Measurements from ENCODE around the gene RPF1.
"Not testable (repeated sequence)": the region's sequence is repeated elsewhere in the genome, so short reads cannot be mapped to it uniquely, and the experiment has no call there.

The RPF1 gene

DNA sequence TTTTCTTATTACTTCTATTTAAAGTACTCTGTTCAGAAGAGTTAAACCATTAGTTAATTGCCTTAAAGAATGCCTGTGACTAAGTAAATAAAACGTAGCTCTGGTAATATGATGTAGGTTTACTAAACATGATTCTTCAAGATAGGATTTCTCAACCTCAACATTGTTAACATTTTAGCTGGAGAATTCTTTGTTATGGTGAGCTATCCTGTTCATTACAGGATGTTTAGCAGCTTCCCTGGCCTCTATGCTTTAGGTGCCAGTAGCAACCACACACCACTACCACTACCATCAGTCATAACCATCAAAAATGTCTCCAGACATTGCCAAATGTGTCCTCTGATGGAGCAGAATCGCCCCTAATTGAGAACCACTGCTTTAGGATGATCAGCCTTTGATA, 10.7 kb downstream of the RPF1 start:
- in situ Hi-C loops (cut with HindIII; ENCODE audit: low sequenced_read_pairs) = no loop called here

DNA sequence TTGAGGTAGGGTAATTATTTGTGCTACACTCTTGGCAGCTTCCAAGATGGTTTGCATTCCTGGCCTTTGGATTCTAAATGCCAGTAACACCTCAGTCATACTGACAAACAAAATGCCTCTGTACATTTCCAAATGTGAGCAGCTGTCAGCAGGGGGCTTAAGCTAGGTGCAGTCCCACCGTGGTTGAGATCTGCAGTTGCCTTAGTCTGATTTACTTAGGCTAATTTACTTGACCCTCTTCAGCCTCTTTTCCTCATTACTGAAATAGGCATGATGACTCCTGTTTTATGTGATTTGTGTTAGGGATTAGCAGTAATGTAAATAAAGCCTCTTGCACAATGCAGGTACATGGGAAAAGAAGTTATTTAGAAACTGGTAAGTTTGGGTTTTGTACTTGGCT, 13.7 kb downstream of the RPF1 start:
- in situ Hi-C loops (cut with HindIII; ENCODE audit: low sequenced_read_pairs) = no loop called here

DNA sequence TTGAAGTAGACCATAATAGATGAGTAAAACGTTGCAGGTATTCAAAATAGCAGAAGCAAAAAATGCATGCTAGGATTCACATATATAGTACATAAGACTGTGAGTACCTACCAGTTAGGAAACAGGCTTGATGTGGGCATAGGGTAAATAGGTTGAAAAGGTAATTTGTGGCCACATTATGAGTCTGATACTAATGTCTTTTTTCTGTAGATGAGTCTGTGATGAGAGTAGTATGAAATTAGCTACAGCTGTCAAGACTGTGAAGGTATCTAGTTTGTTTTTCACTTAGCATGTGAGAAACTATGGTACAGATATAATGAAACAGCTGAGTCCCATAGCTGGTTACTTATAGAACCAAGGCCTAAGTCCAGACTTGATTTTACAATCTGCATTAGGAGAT, 14.7 kb downstream of the RPF1 start:
- in situ Hi-C loops (cut with HindIII; ENCODE audit: low sequenced_read_pairs) = no loop called here

DNA sequence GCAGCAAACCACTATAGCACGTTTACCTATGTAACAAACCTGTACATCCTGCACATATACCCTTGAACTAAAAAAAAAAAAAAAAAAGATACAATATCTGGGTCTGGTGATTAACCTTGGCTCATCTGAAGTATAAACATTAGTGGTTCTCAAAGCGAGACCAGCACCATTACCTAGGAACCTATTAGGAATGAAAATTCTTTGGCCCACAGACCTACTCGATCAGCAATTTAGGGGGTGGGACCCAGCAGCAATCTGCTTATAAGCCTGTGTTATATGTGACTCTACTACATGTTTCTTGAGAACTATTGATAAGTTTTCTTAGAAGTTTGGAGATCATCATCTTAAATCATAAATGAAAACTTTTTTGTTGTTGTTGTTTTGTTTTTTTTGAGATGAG, 17.4 kb downstream of the RPF1 start:
- in situ Hi-C loops (cut with HindIII; ENCODE audit: low sequenced_read_pairs) = no loop called here

DNA sequence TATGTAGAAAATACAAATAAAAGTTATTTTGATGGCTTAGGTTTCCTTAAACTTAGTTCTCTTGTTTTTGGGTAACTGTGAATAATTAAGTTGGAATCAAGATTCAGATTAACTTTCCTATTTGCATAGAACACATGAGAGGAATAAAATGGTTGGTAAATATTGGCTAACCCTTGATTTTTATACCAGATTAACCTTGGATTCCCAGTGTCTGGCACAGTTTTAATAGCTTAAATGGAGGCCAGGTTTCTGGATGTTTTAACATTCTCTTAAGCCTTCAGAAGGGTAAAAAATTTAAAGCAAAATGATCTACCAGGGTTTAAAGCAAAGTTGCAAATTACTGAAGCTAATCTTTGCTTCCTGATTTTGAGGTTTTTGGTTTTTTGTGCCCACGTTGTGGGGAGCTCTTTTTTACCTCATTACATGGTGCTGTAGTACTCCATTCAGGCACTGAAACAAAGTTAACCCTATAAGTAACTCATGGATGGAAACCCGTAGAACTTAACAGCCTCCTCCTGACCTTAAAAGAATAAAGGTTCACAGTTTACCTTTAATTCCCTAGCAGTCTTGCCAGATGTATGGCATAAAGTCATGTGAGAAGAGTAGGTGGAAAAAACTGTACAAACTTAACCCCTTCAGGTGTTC, 18.7 kb downstream of the RPF1 start:
- in situ Hi-C loops (cut with HindIII; ENCODE audit: low sequenced_read_pairs) = no loop called here

DNA sequence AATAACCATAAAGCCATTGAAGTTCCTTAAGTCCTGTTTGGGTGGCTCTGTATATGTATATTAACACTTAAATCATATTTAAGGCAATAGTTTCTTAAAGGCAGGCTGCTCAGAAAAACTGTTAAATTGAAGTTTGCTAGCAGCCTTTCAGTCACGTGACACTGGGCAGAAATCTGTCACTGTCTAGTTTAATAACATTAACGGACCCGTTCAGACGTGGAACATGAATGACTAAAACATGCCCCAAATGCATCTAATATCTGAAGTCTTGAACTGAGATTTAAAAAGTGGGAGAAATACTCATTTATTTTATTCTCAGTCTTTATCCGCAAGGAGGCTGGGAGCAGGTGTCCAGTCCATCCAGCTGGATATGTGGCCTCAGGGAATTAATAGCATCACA, 23.9 kb downstream of the RPF1 start:
- in situ Hi-C loops (cut with HindIII; ENCODE audit: low sequenced_read_pairs) = no loop called here

DNA sequence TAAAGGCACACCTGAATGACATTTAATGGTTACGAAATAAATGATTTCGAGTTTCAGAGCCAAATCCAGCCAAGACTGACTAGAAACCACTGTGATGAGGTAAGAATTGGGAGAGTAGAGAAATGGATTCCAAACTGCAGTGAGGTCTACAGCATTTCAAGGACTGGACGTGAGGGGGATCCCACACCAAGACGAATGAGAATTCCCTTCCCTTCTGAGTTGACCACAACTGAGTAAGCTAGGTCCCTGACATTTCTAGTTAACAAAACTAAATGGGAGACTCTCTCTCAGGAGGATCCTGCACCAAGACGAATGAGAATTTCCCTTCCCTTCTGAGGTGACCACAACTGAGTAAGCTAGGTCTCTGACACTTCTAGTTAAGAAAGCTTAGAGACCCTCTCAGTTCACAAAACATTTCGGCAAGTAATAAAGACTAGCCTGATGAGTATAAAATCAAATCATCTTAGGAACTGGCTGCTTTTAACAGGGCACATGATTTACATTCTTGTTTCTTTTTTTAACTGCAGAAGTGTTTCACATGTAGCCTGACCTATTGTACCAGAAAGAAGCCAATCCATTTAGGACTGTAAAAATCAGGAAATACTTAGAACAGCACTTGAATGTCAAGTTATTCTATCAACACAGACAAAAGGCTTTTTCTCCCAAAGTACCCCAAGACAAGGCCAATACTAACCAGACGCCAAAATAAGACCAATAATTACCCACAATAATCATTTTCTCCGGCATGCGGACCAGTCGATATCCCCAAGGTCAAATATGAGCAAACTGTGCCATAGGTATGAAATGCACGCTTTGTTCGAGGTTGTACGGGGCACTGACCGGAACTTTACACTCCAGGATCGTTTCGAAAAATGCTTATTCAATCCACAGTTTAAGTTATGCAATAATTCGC, 25.8 kb downstream of the RPF1 start:
- in situ Hi-C loops (cut with HindIII; ENCODE audit: low sequenced_read_pairs) = no loop called here

DNA sequence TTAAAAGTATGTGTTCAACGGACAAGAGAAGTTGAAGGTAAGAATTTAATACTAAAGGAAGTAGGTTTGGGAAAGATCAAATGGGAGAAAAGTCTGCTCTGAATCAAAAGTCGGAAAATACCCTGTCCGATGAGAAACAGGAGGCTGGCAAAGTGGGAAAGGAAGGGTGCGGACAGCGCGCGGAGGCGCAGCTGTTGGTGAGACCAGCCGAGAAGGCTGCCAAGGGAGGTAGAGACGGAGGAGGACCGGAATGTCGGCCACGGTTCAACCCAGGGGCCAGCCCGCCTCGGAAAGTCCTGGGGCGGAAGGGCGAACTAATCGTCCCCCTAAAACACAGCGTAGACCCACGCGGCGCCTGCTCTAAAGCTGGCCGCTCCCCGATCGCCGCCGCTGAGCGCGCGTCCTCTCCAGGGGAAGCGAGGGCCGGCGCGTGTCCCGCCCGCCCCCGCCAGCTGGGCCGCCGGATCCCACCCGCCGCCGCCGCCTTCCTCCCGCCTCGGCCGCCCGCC, 26.5 kb downstream of the RPF1 start:
- in situ Hi-C loops (cut with HindIII; ENCODE audit: low sequenced_read_pairs) = no loop called here

DNA sequence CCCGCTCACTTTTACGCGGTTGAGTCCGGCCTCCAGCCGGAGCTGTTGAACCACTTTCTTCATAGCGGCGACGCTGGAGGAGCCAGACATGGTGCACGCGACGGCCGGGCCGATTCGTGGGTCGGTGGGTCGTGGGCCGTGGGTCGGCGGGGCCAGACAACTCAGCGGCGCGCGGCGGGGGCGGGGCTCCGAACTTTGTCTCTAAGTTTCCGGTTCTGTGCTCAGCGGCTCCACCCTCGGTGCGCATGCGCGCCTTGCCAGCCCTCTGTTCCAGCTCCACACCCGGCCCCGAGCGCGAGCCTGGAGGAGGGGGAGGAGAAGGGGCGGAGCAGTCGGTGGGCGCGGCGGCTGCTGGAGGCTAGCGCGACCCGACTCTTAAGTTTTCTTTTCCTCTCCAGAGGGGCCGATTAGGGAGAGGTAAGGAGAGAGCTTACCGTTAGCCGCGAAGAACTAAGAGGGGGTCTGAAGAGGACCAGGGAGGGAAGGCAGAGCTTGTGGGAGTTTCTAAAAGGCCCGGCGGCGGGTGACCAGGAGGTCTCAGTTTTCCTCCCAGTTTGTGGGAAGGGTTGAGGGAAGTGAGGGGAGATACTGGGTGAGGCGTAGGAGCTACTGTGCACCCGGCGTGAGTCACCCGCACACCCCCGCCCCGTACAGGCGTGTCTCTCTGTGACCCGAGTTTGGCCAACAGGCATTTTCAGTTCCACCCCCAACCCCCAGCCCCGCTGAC, 27.1 kb downstream of the RPF1 start, which contains the start of the genes GNG5 and SPATA1:
TSS of gene GNG5 (minus strand) at position 580 of the 727 bp plus-strand sequence. CDS start at position 90, 490 bp downstream.
TSS of gene SPATA1 (plus strand) at position 385 of the 727 bp plus-strand sequence. CDS start 9,974 bp downstream, outside the sequence.
- in situ Hi-C loops (cut with HindIII; ENCODE audit: low sequenced_read_pairs) = no loop called here

DNA sequence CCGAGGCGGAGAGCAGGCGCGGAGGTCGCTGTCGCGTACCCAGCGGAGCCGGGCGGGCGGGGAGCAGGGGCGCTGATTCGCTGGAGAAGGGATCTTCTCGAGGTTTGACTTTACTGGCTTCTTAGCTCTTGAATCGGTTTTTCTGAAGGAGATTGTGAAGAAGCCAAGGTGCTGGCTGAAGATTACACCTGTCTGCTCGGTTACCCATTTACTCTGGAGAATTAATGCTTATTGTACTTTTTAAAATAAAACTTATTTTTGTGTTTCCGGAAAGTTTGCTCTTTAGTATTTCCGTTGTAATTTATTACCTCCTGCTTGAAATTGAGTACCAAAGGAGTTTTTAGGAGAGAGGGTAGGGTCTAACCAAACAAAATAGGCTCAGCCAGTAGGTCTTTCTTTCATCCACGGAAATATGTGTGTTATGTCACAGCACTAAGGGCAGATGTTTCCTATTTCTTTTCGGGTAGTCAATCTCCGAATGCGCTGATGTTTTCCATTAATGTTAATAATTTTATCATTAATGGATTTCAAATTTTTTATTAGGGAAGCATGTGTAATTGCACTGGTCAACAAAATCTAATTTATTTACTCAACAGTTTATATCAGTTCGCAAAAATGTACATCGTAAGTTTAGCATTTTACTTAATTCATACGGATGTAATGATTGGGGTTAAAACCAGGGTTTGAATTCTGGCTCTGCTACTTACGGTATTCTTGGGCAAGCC, 27.8 kb downstream of the RPF1 start:
- in situ Hi-C loops (cut with HindIII; ENCODE audit: low sequenced_read_pairs) = no loop called here

DNA sequence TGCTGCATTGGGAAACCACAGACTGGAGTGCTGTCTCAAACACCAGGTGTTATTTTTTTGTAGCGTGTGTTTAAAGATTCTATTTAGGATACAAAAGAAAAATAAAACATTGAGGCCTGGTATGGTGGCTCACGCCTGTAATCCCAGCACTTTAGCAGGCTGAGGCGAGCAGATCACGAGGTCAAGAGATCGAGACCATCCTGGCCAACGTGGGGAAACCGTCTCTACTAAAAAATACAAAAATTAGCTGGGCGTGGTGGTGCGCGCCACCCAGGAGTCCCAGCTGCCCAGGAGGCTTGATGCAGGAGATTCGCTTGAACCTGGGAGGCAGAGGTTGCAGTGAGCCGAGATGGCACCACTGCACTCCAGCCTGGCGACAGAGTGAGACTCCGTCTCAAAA, 28.8 kb downstream of the RPF1 start:
- in situ Hi-C loops (cut with HindIII; ENCODE audit: low sequenced_read_pairs) = not testable (repeated sequence)

DNA sequence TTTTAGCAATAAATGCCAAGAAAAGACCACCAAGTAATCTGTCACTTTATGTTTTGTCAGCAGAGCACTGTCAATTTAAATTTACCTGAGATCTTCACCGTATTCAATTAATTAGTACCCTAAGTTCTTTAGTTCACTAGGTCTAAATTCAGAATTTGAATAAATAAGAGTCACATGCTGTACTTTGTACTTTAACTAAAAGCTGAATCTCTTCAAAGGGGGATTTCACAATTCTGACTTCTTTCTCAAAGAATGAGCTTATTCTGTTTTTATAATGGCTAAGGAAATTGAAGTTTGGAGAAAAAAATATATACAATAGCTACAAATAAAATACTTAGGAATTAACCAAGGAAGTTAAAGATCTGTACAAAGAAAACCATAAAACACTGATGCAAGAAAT, 29.4 kb downstream of the RPF1 start:
- in situ Hi-C loops (cut with HindIII; ENCODE audit: low sequenced_read_pairs) = no loop called here

DNA sequence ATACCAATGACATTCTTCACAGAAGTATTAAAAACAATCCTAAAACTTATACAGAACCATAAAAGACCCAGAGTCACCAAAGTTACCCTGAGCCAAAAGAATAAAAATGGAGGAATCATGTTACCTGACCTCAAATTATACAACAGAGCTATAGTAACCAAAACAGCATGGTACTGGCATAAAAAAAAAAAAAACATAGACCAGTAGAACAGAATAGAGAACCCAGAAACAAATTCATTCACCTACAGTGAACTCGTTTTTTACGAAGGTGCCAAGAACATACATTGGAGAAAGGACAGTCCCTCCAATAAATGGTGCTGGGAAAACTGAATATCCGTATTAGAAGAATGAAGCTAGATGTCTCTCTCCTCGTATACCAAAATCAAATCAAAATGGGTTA, 30.0 kb downstream of the RPF1 start:
- in situ Hi-C loops (cut with HindIII; ENCODE audit: low sequenced_read_pairs) = no loop called here

DNA sequence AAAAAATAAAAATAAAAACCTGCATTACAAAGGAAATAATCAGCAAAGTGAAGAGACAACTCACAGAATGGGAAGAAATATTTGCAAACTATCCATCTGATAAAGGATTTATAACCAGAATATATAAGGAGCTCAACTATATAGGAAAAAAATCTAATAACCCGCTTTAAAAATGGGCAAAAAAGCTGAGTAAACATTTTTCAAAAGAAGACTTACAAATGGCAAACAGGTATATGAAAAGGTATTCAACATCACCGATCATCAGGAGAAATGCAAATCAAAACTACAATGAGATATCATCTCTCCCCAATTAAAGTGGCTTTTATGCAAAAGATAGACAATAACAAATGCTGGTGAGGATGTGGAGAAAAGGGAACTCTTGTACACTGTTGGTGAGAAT, 31.1 kb downstream of the RPF1 start:
- in situ Hi-C loops (cut with HindIII; ENCODE audit: low sequenced_read_pairs) = no loop called here

DNA sequence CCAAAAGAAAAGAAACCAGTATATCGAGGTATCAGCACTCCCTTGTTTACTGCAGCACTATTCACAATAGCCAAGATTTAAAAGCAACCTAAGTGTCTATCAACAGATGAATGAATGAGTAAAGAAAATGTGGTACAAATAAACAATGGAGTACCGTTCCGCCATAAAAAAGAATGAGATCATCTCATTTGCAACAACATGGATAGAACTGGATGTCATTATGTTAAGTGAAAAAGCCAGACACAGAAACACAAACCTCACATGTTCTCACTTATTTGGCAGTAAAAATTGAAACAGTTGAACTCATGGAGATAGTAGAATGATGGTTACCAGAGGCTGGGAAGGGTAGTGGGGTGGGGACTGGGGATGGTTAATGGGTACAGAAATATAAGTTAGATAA, 31.6 kb downstream of the RPF1 start:
- in situ Hi-C loops (cut with HindIII; ENCODE audit: low sequenced_read_pairs) = no loop called here

DNA sequence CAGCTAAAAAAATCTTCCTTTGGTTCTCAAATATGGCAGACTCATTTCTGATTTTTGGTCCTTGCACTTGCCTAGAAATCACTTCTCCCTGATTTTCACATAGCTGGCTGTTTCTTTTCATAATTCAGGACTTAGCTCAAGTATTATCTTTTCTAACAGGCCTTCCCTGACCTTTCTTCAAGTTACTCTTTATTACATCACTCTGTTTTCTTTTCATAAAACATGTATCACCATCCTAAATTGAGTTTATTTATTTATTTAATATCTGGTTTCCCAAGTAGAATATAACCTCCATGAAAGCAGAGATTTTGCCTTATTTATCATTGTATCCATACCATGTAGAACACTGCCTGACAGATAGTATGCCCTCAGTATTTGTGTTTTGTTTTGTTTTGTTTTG, 45.5 kb downstream of the RPF1 start:
- in situ Hi-C loops (cut with HindIII; ENCODE audit: low sequenced_read_pairs) = no loop called here

DNA sequence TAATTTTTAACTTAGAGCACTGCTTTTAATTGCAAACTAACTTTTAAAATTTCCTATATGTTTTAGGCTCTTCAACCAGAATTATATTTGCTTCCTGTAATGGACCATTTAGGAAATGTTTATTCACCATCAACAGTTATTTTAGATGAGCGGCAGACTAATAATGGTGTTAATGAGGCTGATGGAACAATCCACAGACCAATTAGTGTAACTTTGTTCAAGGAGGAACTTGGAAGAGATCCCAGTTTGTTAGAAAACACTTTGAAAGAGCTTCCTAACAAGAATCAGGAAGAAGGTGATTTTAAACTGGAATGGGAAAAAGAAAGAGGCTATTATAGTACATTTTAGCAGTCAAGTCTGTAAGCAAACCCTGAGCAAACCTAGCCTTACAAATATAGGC, 46.7 kb downstream of the RPF1 start:
- in situ Hi-C loops (cut with HindIII; ENCODE audit: low sequenced_read_pairs) = no loop called here

DNA sequence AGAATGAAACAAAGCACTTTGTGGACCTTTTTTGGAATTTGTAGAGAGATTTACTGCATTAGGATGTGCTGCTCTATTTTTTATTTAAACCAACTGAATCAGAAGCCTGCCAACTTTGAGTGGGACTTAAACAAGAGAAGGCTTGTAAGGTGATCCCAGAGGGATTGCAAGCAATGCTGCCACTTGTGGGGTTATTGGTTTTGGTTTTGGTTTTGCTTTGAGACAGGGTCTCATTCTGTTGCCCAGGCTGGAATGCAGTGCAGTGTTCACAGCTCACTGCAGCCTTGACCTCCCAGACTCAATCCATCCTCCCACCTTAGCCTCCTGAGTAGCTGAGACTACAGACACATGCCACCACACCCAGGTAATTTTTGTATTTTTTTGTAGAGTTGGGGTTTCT, 59.5 kb downstream of the RPF1 start:
- in situ Hi-C loops (cut with HindIII; ENCODE audit: low sequenced_read_pairs) = no loop called here

DNA sequence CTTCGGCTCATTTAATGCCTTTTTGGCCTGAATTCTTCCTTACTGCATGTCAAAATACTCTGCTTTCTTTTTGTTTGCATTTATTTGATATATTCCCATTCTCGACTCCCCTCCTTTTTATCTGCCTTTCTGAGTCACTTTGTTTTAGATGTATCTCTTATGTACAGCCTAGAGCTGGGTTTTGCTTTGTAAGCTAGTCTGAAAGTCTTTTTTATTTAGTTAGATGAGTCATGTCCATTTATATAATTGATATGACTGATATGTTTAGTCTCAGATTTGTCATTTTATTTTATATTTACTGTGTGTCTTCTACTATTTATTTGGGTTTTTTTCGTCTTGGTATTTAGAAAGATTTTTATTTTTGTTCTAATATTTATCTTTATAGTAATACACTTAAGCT, 60.9 kb downstream of the RPF1 start:
- in situ Hi-C loops (cut with HindIII; ENCODE audit: low sequenced_read_pairs) = no loop called here

DNA sequence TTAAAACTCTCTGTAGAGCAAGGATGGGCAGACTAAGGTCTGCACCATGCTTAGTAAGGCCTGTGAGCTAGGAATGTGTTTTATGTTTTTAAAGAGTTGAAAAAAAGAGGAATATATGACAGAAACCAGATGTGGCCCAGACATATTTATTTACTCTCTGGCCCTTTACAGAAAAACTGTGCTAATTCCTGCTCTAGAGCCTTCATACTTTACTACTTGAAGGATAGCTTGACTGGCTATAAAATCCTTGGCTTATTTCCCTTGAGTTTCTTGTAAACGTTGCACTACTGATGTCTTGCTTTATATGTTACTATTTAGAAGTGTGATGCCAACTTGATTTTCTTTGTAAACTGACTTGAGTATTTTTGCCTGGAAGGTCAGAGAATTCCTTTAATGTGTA, 61.7 kb downstream of the RPF1 start:
- in situ Hi-C loops (cut with HindIII; ENCODE audit: low sequenced_read_pairs) = no loop called here

DNA sequence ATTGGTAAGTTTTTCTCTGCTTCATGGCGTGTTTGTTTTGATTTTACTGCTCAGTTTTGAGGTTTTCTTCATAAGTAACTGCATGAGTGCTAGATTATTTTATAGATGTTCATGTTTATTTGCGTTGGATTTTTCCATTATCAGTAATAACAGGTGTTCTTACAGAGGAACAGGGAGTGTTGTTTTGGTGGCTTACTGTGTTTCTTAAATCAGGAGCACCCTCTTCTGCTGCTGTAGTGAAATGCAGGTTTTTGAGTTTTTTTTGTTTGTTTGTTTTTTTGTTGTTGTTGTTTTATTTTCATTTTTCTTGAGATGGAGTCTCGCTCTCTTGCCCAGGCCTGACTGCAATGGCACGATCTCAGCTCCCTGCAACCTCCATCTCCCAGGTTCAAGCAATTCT, 62.6 kb downstream of the RPF1 start:
- in situ Hi-C loops (cut with HindIII; ENCODE audit: low sequenced_read_pairs) = no loop called here

Data from DLD1 (cell line).